IMR-90 (cell line): ENCODE results near the gene HGF. TPM values are rescaled to one million over a fixed set of nuclear protein-coding genes. Genes with fewer than 3 reads are reported as not detected.

Experiments used
- ATAC-seq: fragments of 200-7000 bp; cut with Tn5 transposase; 2 replicates; pipeline ENCODE4 v1.9.1; 2020; ENCODE audit warnings: low read depth, mild to moderate bottlenecking, moderate library complexity
- BruUV-seq: library from RNA; stranded (reverse); fragments of 400-500 nt; replicated peaks from 2 replicates; lab custom pipeline; 2021; lab: Mats Ljungman, UMichigan
- CTCF ChIA-PET: fragments of 300-600 bp; formaldehyde crosslinking; extraction: SDS; loops from one replicate; lab custom pipeline; 2021; ENCODE audit warnings: antibody characterized with exemption; lab: Yijun Ruan, JAX
- POLR2A ChIA-PET: fragments of 300-600 bp; sonication (Branson Sonifier 250); formaldehyde crosslinking; loops from one replicate; lab custom pipeline; 2022; ENCODE audit warnings: antibody characterized with exemption; ENCODE audit not compliant: unreplicated experiment; lab: Charles Lee
- DNase-seq: peaks from one replicate; pipeline ENCODE4 v3.0.0; 2013
- H2AFZ ChIP-seq: replicated peaks from 2 replicates; pipeline ENCODE3; 2013; ENCODE audit warnings: low read length, mild to moderate bottlenecking; ENCODE audit not compliant: poor library complexity
- H2AK5ac ChIP-seq: 2 replicates; pipeline ENCODE4 v1.6.1; 2013; ENCODE audit warnings: low read depth, low read length, inconsistent platforms
- H2AK9ac ChIP-seq: replicated peaks from 2 replicates; pipeline ENCODE3; 2013; ENCODE audit warnings: mild to moderate bottlenecking, low read depth, low read length, moderate library complexity; ENCODE audit not compliant: poor library complexity
- H2BK120ac ChIP-seq: 2 replicates; pipeline ENCODE4 v1.6.1; 2013; ENCODE audit warnings: low read depth, low read length, inconsistent platforms
- H2BK15ac ChIP-seq: 3 replicates; pipeline ENCODE4 v1.6.1; 2013; ENCODE audit warnings: low read depth, low read length, inconsistent platforms
- H2BK20ac ChIP-seq: 2 replicates; pipeline ENCODE4 v1.6.1; 2013; ENCODE audit warnings: low read depth, mild to moderate bottlenecking, inconsistent platforms, low read length, moderate library complexity
- H2BK5ac ChIP-seq: 2 replicates; pipeline ENCODE4 v1.6.1; 2013; ENCODE audit warnings: mild to moderate bottlenecking, low read depth, low read length, inconsistent platforms; ENCODE audit not compliant: poor library complexity, severe bottlenecking
- H3K14ac ChIP-seq: replicated peaks from 2 replicates; pipeline ENCODE4 v1.6.1; 2013; ENCODE audit warnings: low read depth, low read length, inconsistent platforms
- H3K18ac ChIP-seq: 2 replicates; pipeline ENCODE4 v1.6.1; 2013; ENCODE audit warnings: low read depth, low read length, control low read depth
- H3K23ac ChIP-seq: 2 replicates; pipeline ENCODE4 v1.6.1; 2013; ENCODE audit warnings: low read depth, low read length, inconsistent platforms
- H3K27ac ChIP-seq: 2 replicates; pipeline ENCODE4 v1.5.1; 2013; ENCODE audit warnings: mild to moderate bottlenecking, control low read depth, low read length; ENCODE audit not compliant: insufficient read depth
- H3K27me3 ChIP-seq: 2 replicates; pipeline ENCODE4 v1.6.1; 2013; ENCODE audit warnings: low read length; ENCODE audit not compliant: control insufficient read depth, insufficient read depth
- H3K36me3 ChIP-seq: 2 replicates; pipeline ENCODE4 v1.6.1; 2013; ENCODE audit warnings: low read length, mixed read lengths; ENCODE audit not compliant: control insufficient read depth, insufficient read depth
- H3K4ac ChIP-seq: 2 replicates; pipeline ENCODE4 v1.6.1; 2013; ENCODE audit warnings: low read depth, low read length, inconsistent platforms
- H3K4me1 ChIP-seq: 2 replicates; pipeline ENCODE4 v1.6.1; 2013; ENCODE audit warnings: low read length, mixed read lengths; ENCODE audit not compliant: control insufficient read depth, insufficient read depth
- H3K4me2 ChIP-seq: 2 replicates; pipeline ENCODE4 v1.6.1; 2013; ENCODE audit warnings: low read depth, mild to moderate bottlenecking, control low read depth, low read length, moderate library complexity
- H3K4me3 ChIP-seq: 2 replicates; pipeline ENCODE4 v1.5.1; 2013; ENCODE audit warnings: low read depth, mild to moderate bottlenecking, control low read depth, low read length, moderate library complexity; ENCODE audit not compliant: insufficient read depth
- H3K56ac ChIP-seq: 2 replicates; pipeline ENCODE4 v1.6.1; 2013; ENCODE audit warnings: low read length, inconsistent platforms; ENCODE audit not compliant: insufficient read depth; ENCODE audit errors: extremely low read depth
- H3K79me1 ChIP-seq, 2 experiments: 2 replicates each; pipeline ENCODE4 v1.6.1; 2013; ENCODE audit warnings: low read length in 2 of 2, inconsistent platforms in 1 of 2, low read depth in 1 of 2
- H3K9ac ChIP-seq: 2 replicates; pipeline ENCODE4 v1.6.1; 2013; ENCODE audit warnings: low read depth, low read length, control low read depth
- H3K9me1 ChIP-seq: 2 replicates; pipeline ENCODE4 v1.6.1; 2013; ENCODE audit warnings: low read length, inconsistent platforms; ENCODE audit not compliant: insufficient read depth
- H3K9me3 ChIP-seq: 2 replicates; pipeline ENCODE4 v1.6.1; 2013; ENCODE audit warnings: low read length; ENCODE audit not compliant: control insufficient read depth, insufficient read depth
- H4K20me1 ChIP-seq: 2 replicates; pipeline ENCODE4 v1.6.1; 2013; ENCODE audit warnings: low read length, inconsistent platforms; ENCODE audit not compliant: insufficient read depth
- H4K5ac ChIP-seq: 2 replicates; pipeline ENCODE4 v1.6.1; 2013; ENCODE audit warnings: mild to moderate bottlenecking, low read depth, low read length, control low read depth
- H4K8ac ChIP-seq, 2 experiments: 2 replicates each; pipeline ENCODE4 v1.6.1; 2013; ENCODE audit warnings: low read depth in 2 of 2, low read length in 2 of 2, control low read depth in 1 of 2, inconsistent platforms in 1 of 2
- H4K91ac ChIP-seq: 2 replicates; pipeline ENCODE4 v1.6.1; 2013; ENCODE audit warnings: low read depth, low read length, inconsistent platforms; ENCODE audit not compliant: insufficient read depth
- BHLHE40 ChIP-seq: fragments of 150-350 bp; IDR thresholded peaks from 2 replicates; pipeline ENCODE4 v1.6.1; 2016; ENCODE audit warnings: mild to moderate bottlenecking, low read depth, low read length
- CEBPB ChIP-seq: IDR thresholded peaks from 2 replicates; pipeline ENCODE4 v1.6.1; 2012; ENCODE audit warnings: low read depth, low read length, improper control_type of control experiment
- FOS ChIP-seq: fragments of 150-350 bp; IDR thresholded peaks from 2 replicates; pipeline ENCODE4 v1.6.1; 2016; ENCODE audit warnings: low read depth, low read length
- MAFK ChIP-seq: IDR thresholded peaks from 2 replicates; pipeline ENCODE4 v1.6.1; 2012; ENCODE audit warnings: low read depth, low read length, improper control_type of control experiment
- MAZ ChIP-seq: IDR thresholded peaks from 2 replicates; pipeline ENCODE4 v1.6.1; 2012; ENCODE audit warnings: low read depth, mild to moderate bottlenecking, low read length, improper control_type of control experiment, moderate library complexity, borderline replicate concordance
- MXI1 ChIP-seq: IDR thresholded peaks from 2 replicates; pipeline ENCODE4 v1.6.1; 2012; ENCODE audit warnings: low read depth, mild to moderate bottlenecking, low read length, moderate library complexity, borderline replicate concordance
- NFE2L2 ChIP-seq: fragments of 150-350 bp; IDR thresholded peaks from 2 replicates; pipeline ENCODE4 v1.6.1; 2016; ENCODE audit warnings: low read depth, mild to moderate bottlenecking, low read length
- POLR2A ChIP-seq: IDR thresholded peaks from 2 replicates; pipeline ENCODE4 v1.6.1; 2012; ENCODE audit warnings: mild to moderate bottlenecking, low read depth, low read length
- RAD21 ChIP-seq: IDR thresholded peaks from 2 replicates; pipeline ENCODE4 v1.6.1; 2012; ENCODE audit warnings: low read length, improper control_type of control experiment
- RCOR1 ChIP-seq: IDR thresholded peaks from 2 replicates; pipeline ENCODE4 v1.6.1; 2012; ENCODE audit warnings: mild to moderate bottlenecking, low read length, improper control_type of control experiment; ENCODE audit not compliant: insufficient replicate concordance
- RFX5 ChIP-seq: IDR thresholded peaks from 2 replicates; pipeline ENCODE4 v1.8.0; 2012; ENCODE audit warnings: low read depth, mild to moderate bottlenecking, low read length, moderate library complexity
- SMC3 ChIP-seq: fragments of 150-350 bp; IDR thresholded peaks from 2 replicates; pipeline ENCODE4 v1.6.1; 2016; ENCODE audit warnings: low read depth, mild to moderate bottlenecking, antibody characterized with exemption, low read length, moderate library complexity
- WGBS, 2 experiments: methylation state at CpG; one replicate each; pipeline versions ENCODE4 v1.1.5 to v1.1.7; 2013; ENCODE audit warnings: missing lambda C conversion rate in 2 of 2; ENCODE audit not compliant: insufficient read length in 1 of 2; ENCODE audit errors: extremely low coverage in 2 of 2; 5-methylcytosine and 5-hydroxymethylcytosine counted together
- dilution Hi-C: fragments of 300-500 bp; cut with HindIII; formaldehyde crosslinking; loops from one replicate; pipeline ENCODE4 v1.14.3; 2018; ENCODE audit warnings: low sequenced_read_pairs; ENCODE audit not compliant: unreplicated experiment
- in situ Hi-C: fragments of 300-500 bp; cut with MboI; formaldehyde crosslinking; loops from 3 replicates; pipeline ENCODE4 v1.14.3; 2019; ENCODE audit warnings: low sequenced_read_pairs, inconsistent platforms, mixed read lengths
- intact Hi-C: fragments of 100-400 bp; cut with micrococcal nuclease; formaldehyde crosslinking; loops from 2 replicates; pipeline ENCODE4 v1.10.0; 2022
- polyA plus RNA-seq, 3 experiments: library from polyadenylated mRNA; depleted of rRNA; stranded (reverse); fragments of >200 nt; gene quantifications; 2 replicates each; pipeline ENCODE4 v1.2.3, GENCODE V29; 2012; ENCODE audit warnings: low replicate concordance in 1 of 3
- total RNA-seq: library from RNA; depleted of rRNA; stranded (reverse); fragments of >200 nt; gene quantifications from 2 replicates; pipeline ENCODE4 v1.2.3, GENCODE V29; 2012
- TF ChIP-seq, protein P1 (sequence below): fragments of 150-350 bp; IDR thresholded peaks from 2 replicates; pipeline ENCODE4 v1.6.1; 2017; ENCODE audit warnings: mild to moderate bottlenecking, antibody characterized with exemption, low read length, low read depth
- TF ChIP-seq, protein P2 (sequence below): fragments of 150-350 bp; IDR thresholded peaks from 2 replicates; pipeline ENCODE4 v1.6.1; 2016; ENCODE audit warnings: low read depth, mild to moderate bottlenecking, low read length, moderate library complexity, borderline replicate concordance

The HGF gene
- total and polyA plus RNA-seq, 2 of the 4 experiments (the other 2 are of a cell fraction), result 16.8 to 50.9 TPM

DNA sequence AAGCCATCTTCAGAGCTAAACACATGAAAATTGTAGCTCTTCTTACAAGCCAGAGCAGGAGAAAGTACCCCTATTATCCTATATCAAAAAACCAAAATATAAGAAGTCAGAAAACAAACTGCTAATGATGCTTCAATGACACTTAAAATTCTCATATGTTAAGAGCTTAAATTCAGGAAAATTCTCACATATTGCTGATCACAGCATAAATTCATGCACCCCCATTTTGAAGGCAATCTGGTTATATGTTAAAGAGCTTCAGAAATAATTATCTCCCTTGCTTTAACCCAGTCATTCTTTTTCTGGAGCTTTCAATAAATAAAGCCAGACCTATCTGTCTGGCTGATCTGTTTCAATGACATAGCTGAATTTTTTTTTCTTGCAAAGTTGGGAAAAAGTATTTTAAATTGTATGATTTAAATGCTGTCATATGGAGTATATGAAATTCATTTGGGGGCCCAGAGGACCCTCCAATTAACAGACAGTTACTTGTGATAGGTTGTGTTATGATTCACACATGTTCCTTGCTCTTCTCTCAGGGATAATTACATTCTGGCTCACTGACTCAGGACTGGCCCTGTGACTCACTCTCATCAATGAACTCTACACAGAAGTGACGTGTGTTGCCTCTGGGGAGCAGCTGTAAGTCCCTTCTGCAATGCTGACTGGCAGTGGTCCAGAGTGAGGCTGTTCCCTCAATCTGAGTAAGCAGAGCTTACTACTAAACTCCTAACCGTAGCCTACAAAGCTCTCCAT is 85.2 kb downstream of the HGF start:
- Histone ChIP-seq H4K91ac (peak overlapping the region; percentile 99), H3K27ac (peak overlapping the region; percentile 97; the same call in 1 of the 2 replicates), H3K4ac (peak overlapping the region; percentile 99), H3K4me3 (no peak overlapping the region), H3K9ac (peak overlapping the region; percentile 14; the same call in 1 of the 2 replicates), H3K4me2 (no peak overlapping the region; the same call in 1 of the 2 replicates), H2BK5ac (peak overlapping the region; percentile 100), H4K20me1 (no peaks in the 10 kb centered on the region), H3K9me1 (0 out of 2 replicates have a peak, but pooled peaks cover 2% of the 10 kb centered on the region), H3K23ac (peak overlapping the region; percentile 100), H3K4me1 (peaks cover 5% of the 10 kb centered on the region; the same call in 1 of the 2 replicates), H2AFZ (peak overlapping the region; percentile 88), H4K8ac (peak overlapping the region; percentile 91 to 99), H3K9me3 (no peaks in the 10 kb centered on the region), H2BK20ac (peak overlapping the region; percentile 99), H2AK9ac (peak overlapping the region; percentile 84), H3K36me3 (no peaks in the 10 kb centered on the region), H2BK120ac (peak overlapping the region; percentile 99), H4K5ac (peak overlapping the region; percentile 97; the same call in 1 of the 2 replicates), H3K27me3 (no peaks in the 10 kb centered on the region), H3K14ac (peak overlapping the region; percentile 99; the same call in 1 of the 2 replicates), H3K18ac (peak overlapping the region; percentile 91; the same call in 1 of the 2 replicates), H3K79me1 (no peaks in the 10 kb centered on the region), H3K56ac (peak overlapping the region; percentile 100), H2BK15ac (peak overlapping the region; percentile 99; the same call in 2 of the 3 replicates), H2AK5ac (peak overlapping the region; percentile 67; the same call in 1 of the 2 replicates)
- in situ Hi-C loops, result no loop called here
- ATAC-seq (peak; percentile 92), DNase-seq (peak; percentile 100)
- no TSS peak for BruUV-seq
- dilution Hi-C loops, result no loop called here
- POLR2A ChIA-PET, result interaction anchor here (0.6 to 1.3 kb wide), 4 partner anchors 10 to 81 kb away, joined by 3 to 5 read pairs (median 4); no protein-coding TSS in a partner anchor
- WGBS, 2 experiments, result 0% methylated on average over 2 of the region's 2 CpGs; no CpG with 5 or more reads in 1 of the 2 experiments
- intact Hi-C loops, result loop anchor here (5.0 kb wide), 1 partner anchor 82 kb away; no protein-coding TSS in a partner anchor
- CTCF ChIA-PET, result interaction anchor here (0.6 to 0.7 kb wide), 2 partner anchors 59 to 70 kb away, joined by 3 read pairs; no protein-coding TSS in a partner anchor
- TF ChIP-seq RFX5 (no peak), FOS (peak; percentile 100), MXI1 (no peak), MAFK (peak; percentile 96), RCOR1 (peak; percentile 87), MAZ (peak; percentile 45; the same call in 1 of the 2 replicates), SMC3 (no peak), BHLHE40 (peak; percentile 69; the same call in 1 of the 2 replicates), RAD21 (0 out of 2 replicates have a peak, but pooled peaks have one; percentile 10), CEBPB (peak; percentile 91), NFE2L2 (peak; percentile 39; the same call in 1 of the 2 replicates), POLR2A (no peak)
- TF ChIP-seq, protein P1, sequence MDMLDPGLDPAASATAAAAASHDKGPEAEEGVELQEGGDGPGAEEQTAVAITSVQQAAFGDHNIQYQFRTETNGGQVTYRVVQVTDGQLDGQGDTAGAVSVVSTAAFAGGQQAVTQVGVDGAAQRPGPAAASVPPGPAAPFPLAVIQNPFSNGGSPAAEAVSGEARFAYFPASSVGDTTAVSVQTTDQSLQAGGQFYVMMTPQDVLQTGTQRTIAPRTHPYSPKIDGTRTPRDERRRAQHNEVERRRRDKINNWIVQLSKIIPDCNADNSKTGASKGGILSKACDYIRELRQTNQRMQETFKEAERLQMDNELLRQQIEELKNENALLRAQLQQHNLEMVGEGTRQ, result no peak
- TF ChIP-seq, protein P2, sequence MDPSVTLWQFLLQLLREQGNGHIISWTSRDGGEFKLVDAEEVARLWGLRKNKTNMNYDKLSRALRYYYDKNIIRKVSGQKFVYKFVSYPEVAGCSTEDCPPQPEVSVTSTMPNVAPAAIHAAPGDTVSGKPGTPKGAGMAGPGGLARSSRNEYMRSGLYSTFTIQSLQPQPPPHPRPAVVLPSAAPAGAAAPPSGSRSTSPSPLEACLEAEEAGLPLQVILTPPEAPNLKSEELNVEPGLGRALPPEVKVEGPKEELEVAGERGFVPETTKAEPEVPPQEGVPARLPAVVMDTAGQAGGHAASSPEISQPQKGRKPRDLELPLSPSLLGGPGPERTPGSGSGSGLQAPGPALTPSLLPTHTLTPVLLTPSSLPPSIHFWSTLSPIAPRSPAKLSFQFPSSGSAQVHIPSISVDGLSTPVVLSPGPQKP, result no peak
